ENCODE results near the gene HSDL2. TPM values are rescaled to one million over a fixed set of nuclear protein-coding genes. Genes with fewer than 3 reads are reported as not detected.
"Not testable (repeated sequence)": the region's sequence is repeated elsewhere in the genome, so short reads cannot be mapped to it uniquely, and the experiment has no call there.

Gene HSDL2
- total RNA-seq, 1 experiment from 2014 or later: 24.4 TPM

DNA sequence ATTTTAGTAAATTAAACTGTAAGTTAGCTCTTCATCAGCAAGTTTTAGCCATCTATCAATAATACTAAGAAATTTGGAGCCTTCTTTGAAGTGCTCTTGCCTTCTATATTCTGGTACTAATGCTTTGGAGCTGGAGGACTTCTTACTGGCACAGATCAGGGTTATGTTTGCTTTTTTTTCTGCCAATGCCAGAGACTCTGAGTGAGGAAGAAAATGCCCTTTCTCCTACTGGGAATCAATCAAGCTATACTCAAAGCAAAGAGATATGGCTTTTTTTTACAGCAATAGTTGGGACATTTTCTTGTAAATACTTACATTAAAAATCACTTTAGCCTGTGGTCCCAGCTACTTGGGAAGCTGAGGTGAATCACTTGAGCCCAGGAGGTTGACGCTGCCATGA, 4.3 kb downstream of the HSDL2 start:
- Mint-ChIP-seq H3K9me3 (ENCODE audit: low read depth, unreplicated experiment) (no peaks in the 10 kb centered on the region), H3K4me1 (ENCODE audit: low read depth, unreplicated experiment) (peaks cover 9% of the 10 kb centered on the region), H3K36me3 (ENCODE audit: insufficient read depth, unreplicated experiment) (peaks cover 23% of the 10 kb centered on the region), H3K4me3 (ENCODE audit: low read depth, unreplicated experiment) (no peak overlapping the region), H3K27ac (ENCODE audit: unreplicated experiment) (no peak overlapping the region), H3K27me3 (ENCODE audit: unreplicated experiment) (no peaks in the 10 kb centered on the region)
- DNase-seq: no peak
- BruUV-seq (replicated peaks): no TSS peak
- TF ChIP-seq, protein P1, sequence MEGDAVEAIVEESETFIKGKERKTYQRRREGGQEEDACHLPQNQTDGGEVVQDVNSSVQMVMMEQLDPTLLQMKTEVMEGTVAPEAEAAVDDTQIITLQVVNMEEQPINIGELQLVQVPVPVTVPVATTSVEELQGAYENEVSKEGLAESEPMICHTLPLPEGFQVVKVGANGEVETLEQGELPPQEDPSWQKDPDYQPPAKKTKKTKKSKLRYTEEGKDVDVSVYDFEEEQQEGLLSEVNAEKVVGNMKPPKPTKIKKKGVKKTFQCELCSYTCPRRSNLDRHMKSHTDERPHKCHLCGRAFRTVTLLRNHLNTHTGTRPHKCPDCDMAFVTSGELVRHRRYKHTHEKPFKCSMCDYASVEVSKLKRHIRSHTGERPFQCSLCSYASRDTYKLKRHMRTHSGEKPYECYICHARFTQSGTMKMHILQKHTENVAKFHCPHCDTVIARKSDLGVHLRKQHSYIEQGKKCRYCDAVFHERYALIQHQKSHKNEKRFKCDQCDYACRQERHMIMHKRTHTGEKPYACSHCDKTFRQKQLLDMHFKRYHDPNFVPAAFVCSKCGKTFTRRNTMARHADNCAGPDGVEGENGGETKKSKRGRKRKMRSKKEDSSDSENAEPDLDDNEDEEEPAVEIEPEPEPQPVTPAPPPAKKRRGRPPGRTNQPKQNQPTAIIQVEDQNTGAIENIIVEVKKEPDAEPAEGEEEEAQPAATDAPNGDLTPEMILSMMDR (IDR thresholded peaks at IDR 0.05; ENCODE audit: unreplicated experiment): no peak
- intact Hi-C loops (cut with micrococcal nuclease; ENCODE audit: unreplicated experiment): no loop called here
- CTCF ChIA-PET: interaction anchor here (0.6 kb wide), 1 partner anchor 380 kb away, joined by 3 read pairs; no protein-coding TSS in a partner anchor

DNA sequence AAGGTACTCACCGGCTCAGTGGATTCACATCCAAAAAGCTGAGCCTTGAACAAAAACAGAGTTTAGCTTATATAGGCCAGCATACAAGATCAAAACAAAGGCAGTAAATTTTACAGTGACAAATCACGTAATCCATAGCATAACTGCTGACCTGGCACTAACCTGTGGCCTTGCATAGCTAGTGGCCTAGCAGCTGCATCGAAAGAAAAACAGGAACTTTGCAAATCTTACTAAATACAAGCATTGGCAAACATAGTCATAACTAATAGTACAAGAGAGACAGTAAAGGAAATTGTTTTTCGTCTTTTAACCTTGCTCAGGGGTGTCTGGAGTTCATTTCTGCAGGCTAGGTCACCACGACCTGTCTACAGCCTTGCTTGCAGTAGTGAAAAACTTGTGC, 4.8 kb downstream of the HSDL2 start:
- intact Hi-C loops (cut with micrococcal nuclease; ENCODE audit: unreplicated experiment): no loop called here
- BruUV-seq (replicated peaks): no TSS peak
- CTCF ChIA-PET: no interaction called here
- Mint-ChIP-seq H3K9me3 (ENCODE audit: low read depth, unreplicated experiment) (no peaks in the 10 kb centered on the region), H3K27me3 (ENCODE audit: unreplicated experiment) (no peaks in the 10 kb centered on the region), H3K4me3 (ENCODE audit: low read depth, unreplicated experiment) (no peak overlapping the region), H3K36me3 (ENCODE audit: insufficient read depth, unreplicated experiment) (peaks cover 18% of the 10 kb centered on the region), H3K27ac (ENCODE audit: unreplicated experiment) (no peak overlapping the region), H3K4me1 (ENCODE audit: low read depth, unreplicated experiment) (peaks cover 9% of the 10 kb centered on the region)
- TF ChIP-seq, protein P1 (IDR thresholded peaks at IDR 0.05; ENCODE audit: unreplicated experiment): no peak
- no peak for DNase-seq

DNA sequence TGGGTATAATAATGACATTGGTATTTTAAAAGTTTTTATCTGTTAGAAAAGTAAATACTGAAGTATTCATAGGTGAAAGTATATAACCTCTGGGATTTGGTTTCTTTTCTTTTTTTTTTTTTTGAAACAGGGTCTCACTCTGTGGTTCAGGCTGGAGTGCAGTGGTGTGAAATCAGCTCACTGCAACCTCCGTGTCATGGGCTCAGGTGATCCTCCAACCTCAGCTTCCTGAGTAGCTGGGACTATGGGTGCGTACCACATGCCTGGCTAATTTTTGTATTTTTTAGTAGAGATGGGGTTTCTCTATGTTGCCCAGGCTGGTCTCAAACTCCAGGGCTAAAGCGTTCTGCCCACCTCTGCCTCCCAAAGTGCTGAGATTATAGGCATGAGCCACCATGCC, 7.2 kb downstream of the HSDL2 start:
- CTCF ChIA-PET: no interaction called here
- DNase-seq: no peak
- Mint-ChIP-seq H3K4me1 (ENCODE audit: low read depth, unreplicated experiment) (no peaks in the 10 kb centered on the region), H3K9me3 (ENCODE audit: low read depth, unreplicated experiment) (no peaks in the 10 kb centered on the region), H3K4me3 (ENCODE audit: low read depth, unreplicated experiment) (no peak overlapping the region), H3K36me3 (ENCODE audit: insufficient read depth, unreplicated experiment) (no peaks in the 10 kb centered on the region), H3K27ac (ENCODE audit: unreplicated experiment) (no peak overlapping the region), H3K27me3 (ENCODE audit: unreplicated experiment) (no peaks in the 10 kb centered on the region)
- intact Hi-C loops (cut with micrococcal nuclease; ENCODE audit: unreplicated experiment): no loop called here
- no TSS peak for BruUV-seq (replicated peaks)
- TF ChIP-seq, protein P1 (IDR thresholded peaks at IDR 0.05; ENCODE audit: unreplicated experiment): no peak

DNA sequence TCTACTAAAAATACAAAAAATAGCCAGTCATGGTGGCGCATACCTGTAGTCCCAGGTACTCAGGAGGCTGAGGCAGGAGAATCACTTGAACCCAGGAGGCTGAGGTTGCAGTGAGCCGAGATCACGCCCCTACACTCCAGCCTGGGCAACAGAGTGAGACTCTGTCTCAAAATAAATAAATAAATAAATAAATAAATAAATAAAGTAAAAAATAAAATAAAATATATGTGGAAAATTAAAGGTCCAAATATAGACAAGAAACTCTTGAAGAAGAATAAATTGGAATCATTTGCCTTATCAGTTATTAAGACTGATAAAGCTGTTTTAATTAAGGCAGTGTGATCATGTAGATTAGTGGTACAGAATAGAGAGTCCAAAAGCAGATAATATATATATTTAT, 10.0 kb downstream of the HSDL2 start:
- H3K9me3 Mint-ChIP-seq (ENCODE audit: low read depth, unreplicated experiment); CTCF ChIA-PET; H3K36me3 Mint-ChIP-seq (ENCODE audit: insufficient read depth, unreplicated experiment); H3K4me3 Mint-ChIP-seq (ENCODE audit: low read depth, unreplicated experiment); H3K27me3 Mint-ChIP-seq (ENCODE audit: unreplicated experiment); H3K27ac Mint-ChIP-seq (ENCODE audit: unreplicated experiment); DNase-seq; intact Hi-C loops (cut with micrococcal nuclease; ENCODE audit: unreplicated experiment); BruUV-seq (replicated peaks); H3K4me1 Mint-ChIP-seq (ENCODE audit: low read depth, unreplicated experiment): not testable (repeated sequence)

DNA sequence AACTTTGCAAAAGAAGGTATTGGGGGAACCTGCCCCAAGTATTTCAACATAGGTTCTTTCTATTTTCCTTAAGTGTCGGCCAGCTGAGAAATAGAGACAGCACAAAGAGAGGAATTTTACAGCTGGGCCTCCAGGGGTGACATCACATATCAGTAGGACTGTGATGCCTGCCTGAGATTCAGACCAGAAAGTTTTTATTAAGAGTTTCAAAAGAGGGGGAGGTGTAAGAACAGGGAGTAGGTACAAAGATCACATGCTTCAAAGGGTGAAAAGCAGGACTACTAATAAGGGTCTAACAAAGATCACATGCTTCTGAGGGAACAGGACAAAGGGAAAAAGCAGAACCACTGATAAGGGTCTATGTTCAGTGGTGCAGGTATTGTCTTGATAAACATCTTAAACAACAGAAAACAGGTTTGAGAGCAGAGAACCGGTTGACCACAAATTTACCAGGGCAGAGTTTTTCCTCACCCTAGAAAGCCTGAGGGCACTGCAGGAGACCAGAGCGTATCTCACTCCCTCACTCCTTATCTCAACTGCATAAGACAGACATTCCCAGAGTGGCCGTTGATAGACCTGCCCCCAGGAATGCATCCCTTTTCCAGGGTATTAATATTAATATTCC, 12.1 kb downstream of the HSDL2 start:
- H3K9me3 Mint-ChIP-seq (ENCODE audit: low read depth, unreplicated experiment); H3K36me3 Mint-ChIP-seq (ENCODE audit: insufficient read depth, unreplicated experiment); DNase-seq; H3K4me3 Mint-ChIP-seq (ENCODE audit: low read depth, unreplicated experiment); BruUV-seq (replicated peaks); H3K4me1 Mint-ChIP-seq (ENCODE audit: low read depth, unreplicated experiment); H3K27ac Mint-ChIP-seq (ENCODE audit: unreplicated experiment); intact Hi-C loops (cut with micrococcal nuclease; ENCODE audit: unreplicated experiment); H3K27me3 Mint-ChIP-seq (ENCODE audit: unreplicated experiment): not testable (repeated sequence)
- CTCF ChIA-PET: interaction anchor here (0.7 kb wide), 1 partner anchor 388 kb away, joined by 4 read pairs; no protein-coding TSS in a partner anchor

DNA sequence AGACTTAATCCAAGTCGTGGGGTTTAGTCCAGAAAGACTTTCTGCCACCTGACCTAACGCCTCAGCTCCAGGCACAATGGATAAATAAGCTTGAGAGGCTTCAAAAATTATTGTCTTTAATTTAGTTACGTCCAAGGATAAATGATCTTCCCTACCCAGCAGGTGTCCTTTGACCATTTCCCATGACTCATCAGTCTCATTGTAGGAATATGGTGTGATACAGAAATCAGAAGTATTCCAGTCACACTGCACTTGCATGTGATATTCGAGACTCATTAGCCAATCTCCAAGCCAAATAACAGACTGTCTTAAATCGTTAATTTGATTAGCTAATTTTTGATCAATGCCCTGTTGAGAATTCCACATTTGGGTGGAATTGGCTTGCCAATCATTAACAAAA, 13.2 kb downstream of the HSDL2 start:
- H3K27ac Mint-ChIP-seq (ENCODE audit: unreplicated experiment); H3K4me3 Mint-ChIP-seq (ENCODE audit: low read depth, unreplicated experiment); H3K27me3 Mint-ChIP-seq (ENCODE audit: unreplicated experiment); H3K9me3 Mint-ChIP-seq (ENCODE audit: low read depth, unreplicated experiment); BruUV-seq (replicated peaks); H3K36me3 Mint-ChIP-seq (ENCODE audit: insufficient read depth, unreplicated experiment); intact Hi-C loops (cut with micrococcal nuclease; ENCODE audit: unreplicated experiment); DNase-seq; CTCF ChIA-PET; H3K4me1 Mint-ChIP-seq (ENCODE audit: low read depth, unreplicated experiment): not testable (repeated sequence)
